ENCODE measurements around the gene PDZRN4.

- TF ChIP-seq POLR2A (IDR thresholded peaks at IDR 0.05) (no peak), CTCF (IDR thresholded peaks at IDR 0.05) (no peak), POLR2AphosphoS5 (IDR thresholded peaks at IDR 0.05) (no peak)
Observed at GRCh38 chr12:41242603-41243002, 54.5 kb downstream of the PDZRN4 start.
